ENCODE data around the gene DBI.

The DBI gene

DNA sequence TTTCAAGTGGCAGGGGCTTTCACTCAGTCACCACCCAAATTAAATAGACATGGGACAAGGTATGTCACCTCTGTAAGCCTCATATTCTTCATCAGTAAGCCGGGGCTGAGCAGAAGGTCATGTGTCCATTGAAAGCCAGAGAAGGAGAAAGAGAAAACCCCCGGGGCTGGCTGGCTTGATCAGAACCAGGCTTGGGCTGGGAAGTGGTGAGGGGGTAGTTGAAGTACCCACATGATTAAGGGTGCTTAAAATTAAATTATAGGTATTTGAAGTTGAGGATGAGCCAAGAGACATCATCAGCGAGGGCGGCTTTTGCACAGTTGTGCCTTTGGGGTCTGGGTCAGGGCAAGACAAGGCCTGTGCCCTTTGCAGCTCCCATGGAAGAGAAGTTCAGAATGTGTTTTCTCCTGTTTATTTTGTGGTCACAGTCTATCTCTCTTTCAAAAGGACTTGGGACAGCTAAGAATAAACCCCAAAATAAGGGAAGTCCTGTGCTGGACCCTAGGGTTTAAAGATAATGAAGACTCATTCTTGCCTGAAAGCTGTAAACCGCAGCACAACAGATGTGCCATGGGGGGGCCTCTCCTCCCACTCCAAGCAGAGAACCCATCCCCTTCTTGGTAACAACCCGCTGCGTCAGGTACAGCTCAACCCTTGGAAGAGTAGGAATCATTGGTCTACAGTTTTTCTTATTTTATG, 10.7 kb downstream of the DBI start:
- TF ChIP-seq, protein P1, sequence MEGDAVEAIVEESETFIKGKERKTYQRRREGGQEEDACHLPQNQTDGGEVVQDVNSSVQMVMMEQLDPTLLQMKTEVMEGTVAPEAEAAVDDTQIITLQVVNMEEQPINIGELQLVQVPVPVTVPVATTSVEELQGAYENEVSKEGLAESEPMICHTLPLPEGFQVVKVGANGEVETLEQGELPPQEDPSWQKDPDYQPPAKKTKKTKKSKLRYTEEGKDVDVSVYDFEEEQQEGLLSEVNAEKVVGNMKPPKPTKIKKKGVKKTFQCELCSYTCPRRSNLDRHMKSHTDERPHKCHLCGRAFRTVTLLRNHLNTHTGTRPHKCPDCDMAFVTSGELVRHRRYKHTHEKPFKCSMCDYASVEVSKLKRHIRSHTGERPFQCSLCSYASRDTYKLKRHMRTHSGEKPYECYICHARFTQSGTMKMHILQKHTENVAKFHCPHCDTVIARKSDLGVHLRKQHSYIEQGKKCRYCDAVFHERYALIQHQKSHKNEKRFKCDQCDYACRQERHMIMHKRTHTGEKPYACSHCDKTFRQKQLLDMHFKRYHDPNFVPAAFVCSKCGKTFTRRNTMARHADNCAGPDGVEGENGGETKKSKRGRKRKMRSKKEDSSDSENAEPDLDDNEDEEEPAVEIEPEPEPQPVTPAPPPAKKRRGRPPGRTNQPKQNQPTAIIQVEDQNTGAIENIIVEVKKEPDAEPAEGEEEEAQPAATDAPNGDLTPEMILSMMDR (IDR thresholded peaks at IDR 0.05), result no peak
- H3K27me3 ChIP-seq, result no peaks in the 10 kb centered on the region
- H3K9me3 ChIP-seq, result no peaks in the 10 kb centered on the region

DNA sequence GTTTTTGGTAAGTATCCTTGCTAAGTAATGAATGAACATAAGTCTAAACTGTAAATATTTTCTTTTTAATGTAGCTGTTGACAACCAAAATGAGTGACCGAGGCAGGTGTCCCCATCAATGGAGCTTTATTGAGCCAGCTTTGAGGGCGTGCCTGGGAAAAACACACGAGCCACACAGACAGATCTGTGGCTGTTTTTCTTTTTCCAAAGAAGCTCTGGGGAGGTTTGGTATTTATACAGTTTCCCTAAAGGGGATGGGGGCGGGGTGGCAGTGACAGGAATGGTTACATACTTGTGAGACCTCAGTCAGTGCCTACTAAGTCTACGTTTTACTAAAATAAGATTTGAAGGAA, 11.2 kb downstream of the DBI start:
- Histone ChIP-seq H3K4me1 (ENCODE audit: control insufficient read depth in 1 of 2, insufficient read depth in 1 of 2, low read depth in 1 of 2, low read length in 1 of 2) (no peaks in the 10 kb centered on the region), H3K4me3 (ENCODE audit: low read depth in 1 of 2, low read length in 1 of 2) (no peak overlapping the region), H3K9me3 (no peaks in the 10 kb centered on the region), H3K36me3 (peaks cover 9% of the 10 kb centered on the region), H3K27me3 (no peaks in the 10 kb centered on the region), H3K27ac (no peak overlapping the region)
- TF ChIP-seq, protein P1 (IDR thresholded peaks at IDR 0.05), result no peak

More for the DNA sequence above, 10.7 kb downstream of the DBI start:
- H3K4me1 ChIP-seq (ENCODE audit: control insufficient read depth in 1 of 2, insufficient read depth in 1 of 2, low read depth in 1 of 2, low read length in 1 of 2), result no peaks in the 10 kb centered on the region
- no peak overlapping the region for H3K4me3 ChIP-seq (ENCODE audit: low read depth in 1 of 2, low read length in 1 of 2)
- no peak overlapping the region for H3K27ac ChIP-seq
- H3K36me3 ChIP-seq, result peaks cover 15% of the 10 kb centered on the region

DNA sequence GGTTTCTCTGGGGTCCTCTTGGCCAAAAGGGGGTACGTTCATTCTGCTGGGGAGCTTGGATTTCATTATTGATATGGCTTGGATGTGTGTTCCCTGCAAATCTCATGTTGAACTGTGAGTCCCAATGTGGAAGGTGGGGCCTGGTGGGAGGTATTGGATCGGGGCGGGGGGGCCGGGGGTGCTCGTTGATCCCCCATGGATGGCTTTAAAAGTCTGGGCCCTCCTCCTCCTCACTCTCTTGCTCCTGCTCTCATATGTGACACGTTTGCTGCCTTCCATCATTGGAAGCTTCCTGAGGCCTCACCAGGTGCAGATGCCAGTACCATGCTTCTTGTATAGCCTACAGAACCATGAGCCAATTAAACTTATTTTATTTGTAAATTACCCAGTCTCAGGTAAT, 11.8 kb downstream of the DBI start:
- no peaks in the 10 kb centered on the region for H3K27me3 ChIP-seq
- TF ChIP-seq, protein P1 (IDR thresholded peaks at IDR 0.05), result no peak
- no peaks in the 10 kb centered on the region for H3K9me3 ChIP-seq
- H3K4me1 ChIP-seq (ENCODE audit: control insufficient read depth in 1 of 2, insufficient read depth in 1 of 2, low read depth in 1 of 2, low read length in 1 of 2), result no peaks in the 10 kb centered on the region
- H3K4me3 ChIP-seq (ENCODE audit: low read depth in 1 of 2, low read length in 1 of 2), result no peak overlapping the region
- peaks cover 3% of the 10 kb centered on the region for H3K36me3 ChIP-seq
- no peak overlapping the region for H3K27ac ChIP-seq

DNA sequence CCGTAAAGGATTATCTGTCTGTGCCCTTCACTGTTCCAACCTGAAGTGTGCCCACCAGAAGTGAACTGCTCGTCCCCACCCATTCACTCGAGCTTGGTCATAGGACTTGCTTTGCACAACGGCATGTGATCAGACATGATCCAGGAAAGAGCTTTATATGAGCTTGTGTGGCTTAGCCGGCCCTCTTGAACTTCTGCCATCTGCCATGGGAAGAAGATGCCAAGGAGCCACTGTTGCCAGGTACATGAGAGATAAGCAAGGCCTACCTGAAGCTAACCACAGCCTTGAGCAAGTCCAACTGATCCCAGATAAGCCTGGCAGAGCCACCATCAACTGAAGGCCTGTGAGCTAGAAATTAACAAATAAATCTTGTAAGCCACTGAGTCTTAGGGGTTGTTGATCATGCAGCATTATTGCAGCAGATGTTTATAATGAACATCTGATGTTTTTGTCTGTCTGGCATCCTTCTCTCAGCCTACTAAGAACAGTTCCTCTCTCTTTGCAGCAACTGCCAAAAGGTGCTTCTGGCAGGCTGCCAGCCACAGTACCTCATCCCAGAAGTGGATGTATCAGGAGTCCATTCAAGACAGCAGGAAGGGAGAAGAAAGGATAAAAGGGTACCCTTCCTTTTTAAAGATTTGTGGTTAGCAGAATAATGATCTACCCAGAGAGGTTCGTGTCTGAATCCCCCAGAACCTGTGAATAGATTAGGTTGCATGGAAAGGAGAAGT, 16.8 kb downstream of the DBI start:
- H3K36me3 ChIP-seq, result no peaks in the 10 kb centered on the region
- no peak overlapping the region for H3K27ac ChIP-seq
- H3K27me3 ChIP-seq, result no peaks in the 10 kb centered on the region
- no peaks in the 10 kb centered on the region for H3K9me3 ChIP-seq
- TF ChIP-seq, protein P1 (IDR thresholded peaks at IDR 0.05), result no peak
- H3K4me3 ChIP-seq (ENCODE audit: low read depth in 1 of 2, low read length in 1 of 2), result no peak overlapping the region
- H3K4me1 ChIP-seq (ENCODE audit: control insufficient read depth in 1 of 2, insufficient read depth in 1 of 2, low read depth in 1 of 2, low read length in 1 of 2), result peaks cover 21 to 25% of the 10 kb centered on the region in 2 experiments

DNA sequence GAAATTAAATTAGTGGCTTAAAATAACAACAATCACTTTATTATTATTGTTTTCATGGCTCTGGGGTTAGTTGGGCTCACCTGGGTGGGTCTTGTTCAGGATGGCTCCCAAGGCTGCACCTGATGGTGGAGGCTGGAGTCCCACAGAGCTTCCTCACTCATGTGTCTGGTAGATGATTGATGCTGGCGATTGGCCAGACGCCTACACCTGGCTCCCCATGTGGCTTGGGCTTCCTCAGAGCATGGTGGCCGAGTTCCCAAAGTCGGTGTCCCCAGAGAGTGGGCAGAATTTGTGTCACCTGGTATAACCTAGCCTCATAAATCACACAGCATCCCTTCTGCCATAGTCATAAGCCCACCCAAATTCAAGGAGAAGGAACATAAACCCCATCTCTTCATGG, 18.2 kb downstream of the DBI start:
- no peaks in the 10 kb centered on the region for H3K27me3 ChIP-seq
- H3K9me3 ChIP-seq, result no peaks in the 10 kb centered on the region
- TF ChIP-seq, protein P1 (IDR thresholded peaks at IDR 0.05), result no peak

More for the DNA sequence above, 18.2 kb downstream of the DBI start:
- H3K4me1 ChIP-seq (ENCODE audit: control insufficient read depth in 1 of 2, insufficient read depth in 1 of 2, low read depth in 1 of 2, low read length in 1 of 2), result peaks cover 21 to 25% of the 10 kb centered on the region in 2 experiments
- H3K4me3 ChIP-seq (ENCODE audit: low read depth in 1 of 2, low read length in 1 of 2), result no peak overlapping the region
- H3K27ac ChIP-seq, result no peak overlapping the region
- H3K36me3 ChIP-seq, result no peaks in the 10 kb centered on the region

Data from neutrophil (primary cell).